Measurements from ENCODE around the gene ADCY6.

Gene ADCY6

GRCh38 chr12:48815126-48816110 is 26.5 kb upstream of the ADCY6 start:
- DNase-seq: no peak

GRCh38 chr12:48814262-48815125 is 25.6 kb upstream of the ADCY6 start:
- DNase-seq: peak; percentile 54

- no peak for DNase-seq
Measured at GRCh38 chr12:48813465-48814261, 24.8 kb upstream of the ADCY6 start.

GRCh38 chr12:48812389-48812788 is 23.5 kb upstream of the ADCY6 start:
- DNase-seq: no peak

- DNase-seq: no peak
Measured at GRCh38 chr12:48811437-48812090, 22.7 kb upstream of the ADCY6 start.

- no peak for DNase-seq
Measured at GRCh38 chr12:48810903-48811431, 22.1 kb upstream of the ADCY6 start.

- no peak for DNase-seq
Measured at GRCh38 chr12:48807981-48808380, 19.1 kb upstream of the ADCY6 start.

GRCh38 chr12:48803675-48804074 is 14.8 kb upstream of the ADCY6 start:
- no peak for DNase-seq

- DNase-seq: no peak
Measured at GRCh38 chr12:48800971-48801370, 12.1 kb upstream of the ADCY6 start.

GRCh38 chr12:48800457-48800856 is 11.6 kb upstream of the ADCY6 start:
- no peak for DNase-seq

- no peak for DNase-seq
Measured at GRCh38 chr12:48796976-48797375, 8.1 kb upstream of the ADCY6 start.

- peak; percentile 45 for DNase-seq
Measured at GRCh38 chr12:48795550-48796455, 6.9 kb upstream of the ADCY6 start.

GRCh38 chr12:48794870-48795269 is 6.0 kb upstream of the ADCY6 start:
- no peak for DNase-seq

- no peak for DNase-seq
Measured at GRCh38 chr12:48793696-48794095, 4.8 kb upstream of the ADCY6 start.

GRCh38 chr12:48789858-48790326 is 1.0 kb upstream of the ADCY6 start:
- no peak for DNase-seq

GRCh38 chr12:48788524-48788853 is 400 bp downstream of the ADCY6 start:
- DNase-seq: no peak

- no peak for DNase-seq
Measured at GRCh38 chr12:48787791-48788523, 932 bp downstream of the ADCY6 start.

- DNase-seq: no peak
Measured at GRCh38 chr12:48786591-48787544, 2.0 kb downstream of the ADCY6 start.

GRCh38 chr12:48783432-48783831 is 5.5 kb downstream of the ADCY6 start:
- DNase-seq: no peak

All from central memory CD4-positive, alpha-beta T cell (primary cell).